Thyroid gland (tissue), 4 donors: ENCODE measurements around the gene ARHGEF10L. TPM values are rescaled to one million over a fixed set of nuclear protein-coding genes. Genes with fewer than 3 reads are reported as not detected.

Source experiments
- DNase-seq, 2 donors: peaks; one replicate each; pipeline ENCODE4 v3.0.0-alpha.2; 2019
- H3K27ac ChIP-seq, 3 donors: fragments of 200-600 bp; sonication (generic); 1 replicate in 2 of 3; 2 replicates in 1 of 3; pipeline ENCODE4 v1.5.1; 2016 to 2019; ENCODE audit warnings: mild to moderate bottlenecking in 1 of 3, moderate library complexity in 1 of 3
- H3K27me3 ChIP-seq: fragments of 200-600 bp; sonication (generic); one replicate; pipeline ENCODE4 v1.5.1; 2019
- H3K36me3 ChIP-seq, 2 donors: fragments of 200-600 bp; sonication (generic); one replicate each; pipeline ENCODE4 v1.5.1; 2016 to 2019
- H3K4me1 ChIP-seq, 2 donors: fragments of 200-600 bp; sonication (generic); one replicate each; pipeline ENCODE4 v1.5.1; 2017 to 2019
- H3K4me3 ChIP-seq, 3 donors: fragments of 200-600 bp; sonication (generic); replicated peaks in 1 of 3; 1 replicate in 2 of 3; 2 replicates in 1 of 3; pipeline ENCODE4 v1.5.1; 2016; ENCODE audit warnings: mild to moderate bottlenecking in 1 of 3
- H3K9me3 ChIP-seq: fragments of 200-600 bp; sonication (generic); one replicate; pipeline ENCODE4 v1.5.1; 2017
- CTCF ChIP-seq, 6 experiments: fragments of 200-600 bp in 3 of 6; fragments of 450-650 bp in 3 of 6; sonication (generic) in 3 of 6; IDR thresholded peaks; one replicate each; pipeline ENCODE4 v1.5.1; 2016 to 2019; ENCODE audit warnings: antibody characterized with exemption in 6 of 6, mild to moderate bottlenecking in 2 of 6, inconsistent platforms in 1 of 6, moderate library complexity in 1 of 6
- POLR2A ChIP-seq, 2 donors: fragments of 450-650 bp; IDR thresholded peaks; one replicate each; pipeline ENCODE4 v1.6.1; 2017; ENCODE audit warnings: antibody characterized with exemption in 2 of 2, mild to moderate bottlenecking in 2 of 2, moderate library complexity in 1 of 2
- WGBS, 2 donors: methylation state at CpG; one replicate each; pipeline ENCODE4 v1.1.5; 2017; 5-methylcytosine and 5-hydroxymethylcytosine counted together
- intact Hi-C: fragments of 100-400 bp; cut with DNase I; formaldehyde crosslinking; loops from one replicate; pipeline ENCODE4 v1.15.1; 2023
- total RNA-seq, 4 donors: library from RNA; depleted of rRNA; stranded (reverse); fragments of >200 nt; gene quantifications; one replicate each; pipeline ENCODE4 v1.2.3, GENCODE V29; 2016

The ARHGEF10L gene
- total RNA-seq, 4 donors from 2014 or later, result 32.2 to 64.5 (median 51.4) TPM

GRCh38 chr1:17584539-17584938, 45.0 kb downstream of the ARHGEF10L start:
- intact Hi-C loops, result no loop called here

GRCh38 chr1:17585266-17585987, 45.9 kb downstream of the ARHGEF10L start:
- 88 to 93% methylated on average over 9 of the region's 9 CpGs for WGBS, 2 donors
- Histone ChIP-seq H3K27ac (no peak overlapping the region), H3K4me3 (no peak overlapping the region), H3K27me3 (no peaks in the 10 kb centered on the region), H3K36me3 (no peaks in the 10 kb centered on the region), H3K4me1 (peaks cover 43 to 55% of the 10 kb centered on the region in 2 donors), H3K9me3 (no peaks in the 10 kb centered on the region)
- DNase-seq, result no peak
- TF ChIP-seq CTCF (IDR thresholded peaks at IDR 0.05) (no peak), POLR2A (IDR thresholded peaks at IDR 0.05) (no peak)
- intact Hi-C loops, result no loop called here

More at GRCh38 chr1:17584539-17584938, 45.0 kb downstream of the ARHGEF10L start:
- WGBS, 2 donors, result 95% methylated on average over 10 of the region's 10 CpGs
- no peak for TF ChIP-seq CTCF (IDR thresholded peaks at IDR 0.05)
- no peak for TF ChIP-seq POLR2A (IDR thresholded peaks at IDR 0.05)
- Histone ChIP-seq H3K27me3 (no peaks in the 10 kb centered on the region), H3K9me3 (no peaks in the 10 kb centered on the region), H3K4me1 (peaks cover 34 to 46% of the 10 kb centered on the region in 2 donors), H3K4me3 (no peak overlapping the region), H3K27ac (no peak overlapping the region), H3K36me3 (no peaks in the 10 kb centered on the region)
- DNase-seq, result no peak

- 71 to 79% methylated on average over 10 of the region's 10 CpGs for WGBS, 2 donors
Observed at GRCh38 chr1:17586172-17586964, 46.9 kb downstream of the ARHGEF10L start.

GRCh38 chr1:17587693-17588047, 48.2 kb downstream of the ARHGEF10L start:
- Histone ChIP-seq H3K4me1 (peaks cover 56 to 70% of the 10 kb centered on the region in 2 donors), H3K27me3 (no peaks in the 10 kb centered on the region), H3K4me3 (no peak overlapping the region), H3K27ac (peak overlapping the region; percentile 89 to 95 (median 92)), H3K9me3 (no peaks in the 10 kb centered on the region), H3K36me3 (no peaks in the 10 kb centered on the region)
- WGBS, 2 donors, result 43 to 77% methylated on average over 1 to 3 of the region's 3 CpGs
- no peak for DNase-seq
- TF ChIP-seq CTCF (IDR thresholded peaks at IDR 0.05) (no peak), POLR2A (IDR thresholded peaks at IDR 0.05) (no peak)
- intact Hi-C loops, result no loop called here

More at GRCh38 chr1:17586172-17586964, 46.9 kb downstream of the ARHGEF10L start:
- Histone ChIP-seq H3K27me3 (no peaks in the 10 kb centered on the region), H3K4me1 (peaks cover 49 to 64% of the 10 kb centered on the region in 2 donors), H3K27ac (peak overlapping the region in 2 of 3 donors; percentile 92 to 95), H3K9me3 (no peaks in the 10 kb centered on the region), H3K4me3 (no peak overlapping the region), H3K36me3 (no peaks in the 10 kb centered on the region)
- intact Hi-C loops, result no loop called here
- DNase-seq, result no peak
- no peak for TF ChIP-seq POLR2A (IDR thresholded peaks at IDR 0.05)
- TF ChIP-seq CTCF (IDR thresholded peaks at IDR 0.05), result no peak
